Prostate gland (tissue), 2 donors: ENCODE results near the gene KIAA1671.

Experiments
- CTCF ChIP-seq, 4 experiments: fragments of 200-600 bp in 2 of 4; fragments of 450-650 bp in 2 of 4; sonication (generic) in 2 of 4; IDR thresholded peaks; 1 replicate in 3 of 4; 2 replicates in 1 of 4; pipeline ENCODE4 v1.5.1; 2016 to 2019; ENCODE audit warnings: antibody characterized with exemption in 4 of 4, mild to moderate bottlenecking in 2 of 4, moderate library complexity in 2 of 4
- POLR2A ChIP-seq: fragments of 450-650 bp; IDR thresholded peaks from one replicate; pipeline ENCODE4 v1.6.1; 2016; ENCODE audit warnings: antibody characterized with exemption, mild to moderate bottlenecking
- POLR2AphosphoS5 ChIP-seq: sonication (generic); formaldehyde crosslinking; IDR thresholded peaks from one replicate; pipeline ENCODE4 v1.6.1; 2017; ENCODE audit warnings: antibody characterized with exemption

- TF ChIP-seq POLR2A (no peak), CTCF (IDR thresholded peaks at IDR 0.05) (no peak), POLR2AphosphoS5 (no peak)
Observed at GRCh38 chr22:25069758-25070481, 117.4 kb downstream of the KIAA1671 start.
